ENCODE results near the gene GSTA5. TPM values are rescaled to one million over a fixed set of nuclear protein-coding genes. Genes with fewer than 3 reads are reported as not detected.
"Not testable (repeated sequence)": the region's sequence is repeated elsewhere in the genome, so short reads cannot be mapped to it uniquely, and the experiment has no call there.

GSTA5 gene
- total RNA-seq, 2 donors from 2014 or later: not detected

DNA sequence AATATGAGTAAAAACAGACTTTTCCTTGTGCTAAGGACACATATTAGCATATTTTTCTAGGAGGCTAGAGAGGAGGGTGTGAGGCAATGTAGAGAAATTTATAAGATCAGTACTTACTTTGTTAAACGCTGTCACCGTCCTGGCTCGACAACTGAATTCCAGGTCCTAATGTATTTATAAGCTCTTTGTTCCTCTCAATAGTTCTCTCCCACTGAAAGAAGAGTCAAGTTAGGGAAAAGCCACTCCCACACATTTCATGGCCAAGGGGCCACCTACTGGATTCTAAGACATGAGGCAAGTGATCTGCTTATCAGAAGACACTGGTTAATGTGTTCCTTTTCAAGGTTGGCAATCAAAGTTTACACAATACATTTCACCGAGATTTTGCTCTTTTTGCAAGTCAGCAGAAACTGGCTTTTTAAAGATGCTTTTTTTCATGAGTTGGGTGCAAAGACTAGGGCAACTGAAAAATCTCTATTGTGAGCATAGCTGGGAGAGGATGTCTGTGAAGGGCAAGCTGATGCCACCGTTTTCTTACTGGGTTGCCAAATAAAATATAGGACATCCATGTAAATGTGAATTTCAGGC, 36.9 kb downstream of the GSTA5 start, which contains the start of gene GSTA1:
Gene GSTA1, minus strand, starts transcription at position 149 of the 588 bp plus-strand sequence. CDS start 4,549 bp downstream, outside the sequence.
- intact Hi-C loops (cut with DNase I); H3K9me3 ChIP-seq; H3K27me3 ChIP-seq; H3K36me3 ChIP-seq (replicated peaks in 1 of 2; ENCODE audit: insufficient read depth in 1 of 2, low read depth in 2 of 2): not testable (repeated sequence)
- DNase-seq (peak; percentile 19 to 67 (median 61)), ATAC-seq (peak; percentile 91)
- Histone ChIP-seq H3K27ac (peak within 1 kb of the TSS in 3 of 4 donors; percentile 55 to 57 (median 56)), H3K4me1 (peaks cover 14% of the 10 kb centered on the region), H3K4me3 (peak within 1 kb of the TSS; percentile 11 to 25)
- TF ChIP-seq, protein P1, sequence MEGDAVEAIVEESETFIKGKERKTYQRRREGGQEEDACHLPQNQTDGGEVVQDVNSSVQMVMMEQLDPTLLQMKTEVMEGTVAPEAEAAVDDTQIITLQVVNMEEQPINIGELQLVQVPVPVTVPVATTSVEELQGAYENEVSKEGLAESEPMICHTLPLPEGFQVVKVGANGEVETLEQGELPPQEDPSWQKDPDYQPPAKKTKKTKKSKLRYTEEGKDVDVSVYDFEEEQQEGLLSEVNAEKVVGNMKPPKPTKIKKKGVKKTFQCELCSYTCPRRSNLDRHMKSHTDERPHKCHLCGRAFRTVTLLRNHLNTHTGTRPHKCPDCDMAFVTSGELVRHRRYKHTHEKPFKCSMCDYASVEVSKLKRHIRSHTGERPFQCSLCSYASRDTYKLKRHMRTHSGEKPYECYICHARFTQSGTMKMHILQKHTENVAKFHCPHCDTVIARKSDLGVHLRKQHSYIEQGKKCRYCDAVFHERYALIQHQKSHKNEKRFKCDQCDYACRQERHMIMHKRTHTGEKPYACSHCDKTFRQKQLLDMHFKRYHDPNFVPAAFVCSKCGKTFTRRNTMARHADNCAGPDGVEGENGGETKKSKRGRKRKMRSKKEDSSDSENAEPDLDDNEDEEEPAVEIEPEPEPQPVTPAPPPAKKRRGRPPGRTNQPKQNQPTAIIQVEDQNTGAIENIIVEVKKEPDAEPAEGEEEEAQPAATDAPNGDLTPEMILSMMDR (IDR thresholded peaks at IDR 0.05): peak in 1 of 7 experiments; percentile 17
- 17 to 19% methylated on average over 5 of the region's 5 CpGs for WGBS, 2 donors

DNA sequence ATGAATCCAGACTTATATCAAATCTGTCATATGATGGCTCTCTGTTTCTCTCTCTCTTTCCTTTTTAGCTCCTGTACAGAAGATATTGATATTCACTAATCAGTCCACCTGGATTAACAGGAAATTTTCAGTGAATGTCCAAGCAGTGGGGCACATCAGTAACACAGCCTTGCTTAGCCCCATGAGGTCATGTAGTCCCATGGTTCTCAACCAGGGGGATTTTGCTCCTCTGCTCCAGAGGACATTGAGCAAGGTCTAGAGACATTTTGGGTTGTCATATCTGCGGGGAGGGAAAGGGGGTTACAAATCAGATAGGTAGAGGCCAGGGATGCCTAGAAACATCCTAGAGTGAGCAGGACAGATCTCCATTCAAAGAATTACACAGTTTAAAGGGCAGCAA, 37.8 kb downstream of the GSTA5 start:
- H3K36me3 ChIP-seq (replicated peaks in 1 of 2; ENCODE audit: insufficient read depth in 1 of 2, low read depth in 2 of 2): no peaks in the 10 kb centered on the region
- peak overlapping the region; percentile 11 to 25 for H3K4me3 ChIP-seq
- 30 to 42% methylated on average over 1 of the region's 1 CpG for WGBS, 2 donors
- TF ChIP-seq, protein P1 (IDR thresholded peaks at IDR 0.05): no peak
- TF ChIP-seq POLR2A (IDR thresholded peaks at IDR 0.05): no peak
- no peaks in the 10 kb centered on the region for H3K27me3 ChIP-seq
- ATAC-seq (peak; percentile 43), DNase-seq (peak in 1 of 4 donors; percentile 23)
- no peaks in the 10 kb centered on the region for H3K9me3 ChIP-seq
- H3K27ac ChIP-seq: peak overlapping the region in 3 of 4 donors; percentile 55 to 57 (median 56)
- intact Hi-C loops (cut with DNase I): no loop called here
- peaks cover 14% of the 10 kb centered on the region for H3K4me1 ChIP-seq

DNA sequence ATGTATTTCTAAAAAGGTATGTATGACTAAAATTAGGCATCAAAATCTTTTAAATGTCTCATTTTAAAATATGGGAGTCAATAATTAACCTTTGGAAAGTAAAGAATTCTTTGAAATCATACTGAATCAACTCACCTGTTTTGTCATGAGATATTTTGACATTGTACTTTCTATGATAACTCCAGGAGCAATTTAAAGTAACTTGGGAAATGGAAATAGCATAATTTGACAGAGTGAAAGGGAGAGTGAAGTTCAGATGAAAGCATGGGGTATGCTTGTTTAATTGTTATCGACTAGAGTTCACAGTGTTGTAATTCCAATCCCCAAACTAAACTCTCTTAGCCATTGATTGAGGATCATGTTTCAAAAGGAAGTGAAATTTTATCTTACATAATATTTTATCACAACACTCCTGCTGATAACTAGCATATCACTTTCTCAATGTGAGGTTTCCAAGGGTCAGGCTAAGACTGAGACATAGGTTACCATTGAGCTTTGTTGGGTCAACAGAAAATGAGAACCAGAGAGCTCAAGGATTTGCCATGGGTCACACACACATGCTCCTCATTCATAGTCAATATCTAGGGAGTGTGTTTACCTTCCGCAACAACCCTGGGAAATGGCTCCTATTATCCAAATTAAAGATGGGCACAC, 39.3 kb downstream of the GSTA5 start:
- Histone ChIP-seq H3K36me3 (replicated peaks in 1 of 2; ENCODE audit: insufficient read depth in 1 of 2, low read depth in 2 of 2) (no peaks in the 10 kb centered on the region), H3K27me3 (no peaks in the 10 kb centered on the region), H3K27ac (peak overlapping the region in 2 of 4 donors; percentile 45 to 47), H3K4me1 (peaks cover 14% of the 10 kb centered on the region), H3K4me3 (peak overlapping the region in 1 of 2 donors; percentile 16), H3K9me3 (no peaks in the 10 kb centered on the region)
- DNase-seq: no peak
- TF ChIP-seq POLR2A (IDR thresholded peaks at IDR 0.05): no peak
- TF ChIP-seq, protein P1 (IDR thresholded peaks at IDR 0.05): no peak
- peak; percentile 1 for ATAC-seq
- WGBS, 2 donors: 18 to 25% methylated on average over 2 of the region's 2 CpGs
- intact Hi-C loops (cut with DNase I): no loop called here

DNA sequence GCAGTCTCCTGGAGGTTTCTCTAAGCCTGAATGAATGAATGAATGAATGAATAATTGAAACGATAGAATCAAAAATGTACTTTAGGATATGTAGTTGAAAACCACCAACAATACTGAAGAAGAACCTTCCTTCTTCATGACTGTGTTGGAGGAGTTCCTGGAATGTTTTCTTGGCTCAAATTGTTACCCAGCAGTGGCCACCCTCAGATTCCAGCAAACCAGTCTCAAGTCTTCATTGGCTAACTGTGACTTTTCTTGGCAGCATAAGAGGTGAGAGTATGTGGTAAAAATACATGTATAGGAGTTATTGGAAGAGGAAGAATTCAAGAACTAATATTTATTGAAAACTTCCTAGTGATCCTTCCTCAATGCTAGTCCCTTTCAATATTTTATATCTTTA, 41.3 kb downstream of the GSTA5 start:
- DNase-seq, H3K27me3 ChIP-seq: not testable (repeated sequence)

DNA sequence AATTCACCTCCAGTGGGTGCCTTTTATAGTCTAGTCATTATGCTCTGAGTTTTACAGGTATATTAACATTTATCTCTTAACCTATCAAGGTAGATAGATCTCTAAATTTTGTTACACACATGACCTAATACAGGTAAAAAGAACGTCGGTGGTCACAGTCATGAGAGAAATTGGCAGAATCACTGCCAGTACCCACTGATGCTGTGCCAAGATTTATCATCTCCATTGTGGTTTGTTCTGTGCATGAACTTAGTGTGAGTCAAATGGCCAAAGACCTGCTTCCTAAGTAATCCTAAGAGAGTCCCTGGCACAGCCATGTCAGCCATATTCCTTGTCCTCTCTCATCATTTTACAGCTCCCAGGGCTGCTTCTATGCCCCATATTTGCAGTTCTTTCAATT, 46.2 kb downstream of the GSTA5 start:
- ATAC-seq; H3K4me3 ChIP-seq; H3K9me3 ChIP-seq; H3K36me3 ChIP-seq (replicated peaks in 1 of 2; ENCODE audit: insufficient read depth in 1 of 2, low read depth in 2 of 2); DNase-seq; intact Hi-C loops (cut with DNase I); H3K27me3 ChIP-seq; H3K27ac ChIP-seq: not testable (repeated sequence)
- 92 to 93% methylated on average over 2 of the region's 2 CpGs for WGBS, 2 donors
- H3K4me1 ChIP-seq: peaks cover 15% of the 10 kb centered on the region

More for the DNA sequence above, 41.3 kb downstream of the GSTA5 start:
- H3K36me3 ChIP-seq (replicated peaks in 1 of 2; ENCODE audit: insufficient read depth in 1 of 2, low read depth in 2 of 2); H3K27ac ChIP-seq; intact Hi-C loops (cut with DNase I); ATAC-seq; H3K9me3 ChIP-seq; H3K4me3 ChIP-seq: not testable (repeated sequence)
- H3K4me1 ChIP-seq: peaks cover 12% of the 10 kb centered on the region
- WGBS, 2 donors: 75 to 77% methylated on average over 1 of the region's 1 CpG

Data from body of pancreas (tissue), 4 donors.